Testis (tissue), 2 donors: ENCODE measurements around the gene PCDHB7.
"Not testable (repeated sequence)": the region's sequence is repeated elsewhere in the genome, so short reads cannot be mapped to it uniquely, and the experiment has no call there.

Source experiments
- POLR2A ChIP-seq: fragments of 450-650 bp; IDR thresholded peaks from one replicate; pipeline ENCODE4 v1.6.1; 2017; ENCODE audit warnings: antibody characterized with exemption, mild to moderate bottlenecking, moderate library complexity
- TF ChIP-seq, protein P1 (sequence below), 3 experiments: fragments of 450-650 bp in 2 of 3; fragments of 200-600 bp in 1 of 3; sonication (generic) in 1 of 3; IDR thresholded peaks; one replicate each; pipeline ENCODE4 v1.5.1; 2016 to 2019; ENCODE audit warnings: antibody characterized with exemption in 3 of 3, mild to moderate bottlenecking in 2 of 3, moderate library complexity in 1 of 3

DNA sequence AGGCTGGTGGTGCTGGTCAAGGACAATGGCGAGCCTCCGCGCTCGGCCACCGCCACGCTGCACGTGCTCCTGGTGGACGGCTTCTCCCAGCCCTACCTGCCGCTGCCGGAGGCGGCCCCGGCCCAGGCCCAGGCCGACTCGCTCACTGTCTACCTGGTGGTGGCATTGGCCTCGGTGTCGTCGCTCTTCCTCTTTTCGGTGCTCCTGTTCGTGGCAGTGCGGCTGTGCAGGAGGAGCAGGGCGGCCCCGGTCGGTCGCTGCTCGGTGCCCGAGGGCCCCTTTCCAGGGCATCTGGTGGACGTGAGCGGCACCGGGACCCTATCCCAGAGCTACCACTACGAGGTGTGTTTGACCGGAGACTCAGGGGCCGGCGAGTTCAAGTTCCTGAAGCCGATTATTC is 35.1 kb upstream of the PCDHB7 start:
- TF ChIP-seq, protein P1, sequence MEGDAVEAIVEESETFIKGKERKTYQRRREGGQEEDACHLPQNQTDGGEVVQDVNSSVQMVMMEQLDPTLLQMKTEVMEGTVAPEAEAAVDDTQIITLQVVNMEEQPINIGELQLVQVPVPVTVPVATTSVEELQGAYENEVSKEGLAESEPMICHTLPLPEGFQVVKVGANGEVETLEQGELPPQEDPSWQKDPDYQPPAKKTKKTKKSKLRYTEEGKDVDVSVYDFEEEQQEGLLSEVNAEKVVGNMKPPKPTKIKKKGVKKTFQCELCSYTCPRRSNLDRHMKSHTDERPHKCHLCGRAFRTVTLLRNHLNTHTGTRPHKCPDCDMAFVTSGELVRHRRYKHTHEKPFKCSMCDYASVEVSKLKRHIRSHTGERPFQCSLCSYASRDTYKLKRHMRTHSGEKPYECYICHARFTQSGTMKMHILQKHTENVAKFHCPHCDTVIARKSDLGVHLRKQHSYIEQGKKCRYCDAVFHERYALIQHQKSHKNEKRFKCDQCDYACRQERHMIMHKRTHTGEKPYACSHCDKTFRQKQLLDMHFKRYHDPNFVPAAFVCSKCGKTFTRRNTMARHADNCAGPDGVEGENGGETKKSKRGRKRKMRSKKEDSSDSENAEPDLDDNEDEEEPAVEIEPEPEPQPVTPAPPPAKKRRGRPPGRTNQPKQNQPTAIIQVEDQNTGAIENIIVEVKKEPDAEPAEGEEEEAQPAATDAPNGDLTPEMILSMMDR (IDR thresholded peaks at IDR 0.05) = not testable (repeated sequence)
- not testable (repeated sequence) for TF ChIP-seq POLR2A
